ENCODE measurements around the gene TEX26.
A peak's percentile ranks its signal among the peaks of the same experiment; 100 is the strongest.

The TEX26 gene

GRCh38 chr13:30976025-30976424, 43.6 kb downstream of the TEX26 start:
- no peak for DNase-seq (ENCODE audit: low spot score)

GRCh38 chr13:30978981-30979956, 46.8 kb downstream of the TEX26 start:
- DNase-seq (ENCODE audit: low spot score), result peak; percentile 82

DNA sequence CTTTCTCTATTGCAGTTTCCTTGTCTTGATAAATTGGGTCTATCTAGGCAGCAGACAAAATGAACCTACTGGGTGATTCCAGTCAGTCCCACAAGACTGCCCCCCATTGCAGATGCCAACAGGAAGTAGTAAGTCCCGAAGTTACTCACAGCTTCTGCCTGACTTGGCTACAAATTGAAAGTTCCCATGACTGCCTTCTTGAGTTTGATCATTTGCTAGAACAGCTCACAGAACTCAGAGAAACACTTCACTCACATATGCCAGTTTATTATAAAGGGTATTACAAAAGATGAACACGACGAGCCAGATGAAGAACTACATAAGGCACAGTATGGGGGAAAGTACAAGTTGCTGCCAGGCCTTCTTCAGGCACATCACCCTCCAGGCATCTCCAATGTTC, 50.0 kb downstream of the TEX26 start:
- DNase-seq (ENCODE audit: low spot score), result no peak

- no peak for DNase-seq (ENCODE audit: low spot score)
Measured at GRCh38 chr13:30982906-30983305, 50.5 kb downstream of the TEX26 start.

- no peak for DNase-seq (ENCODE audit: low spot score)
Measured at GRCh38 chr13:30983431-30983830, 51.0 kb downstream of the TEX26 start.

GRCh38 chr13:30984620-30985019, 52.2 kb downstream of the TEX26 start:
- no peak for DNase-seq (ENCODE audit: low spot score)

- no peak for DNase-seq (ENCODE audit: low spot score)
Measured at GRCh38 chr13:30985637-30986205, 53.3 kb downstream of the TEX26 start.

DNA sequence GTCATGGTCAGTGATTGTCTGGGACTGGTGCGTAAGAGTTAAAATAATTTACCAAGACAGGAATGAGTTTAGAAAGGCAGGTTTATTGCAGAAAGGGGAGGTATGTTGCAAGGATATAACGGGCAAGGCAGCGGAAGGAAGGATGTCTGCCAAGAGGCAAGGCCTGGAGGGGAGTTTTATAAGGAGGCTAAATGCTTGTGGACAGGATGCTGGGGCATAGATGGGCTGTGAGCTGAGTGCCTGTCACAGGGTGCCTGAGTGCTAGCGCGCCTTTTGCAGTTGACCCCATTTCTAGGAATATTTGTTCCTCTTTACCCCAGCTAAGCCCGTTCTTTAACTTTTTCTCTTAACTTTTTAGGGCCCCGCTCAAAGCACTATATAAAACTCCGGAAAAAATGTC, 58.7 kb downstream of the TEX26 start:
- no peak for DNase-seq (ENCODE audit: low spot score)

- DNase-seq (ENCODE audit: low spot score), result no peak
Measured at GRCh38 chr13:30991922-30992321, 59.5 kb downstream of the TEX26 start.

- DNase-seq (ENCODE audit: low spot score), result no peak
Measured at GRCh38 chr13:30995331-30995730, 62.9 kb downstream of the TEX26 start.

DNA sequence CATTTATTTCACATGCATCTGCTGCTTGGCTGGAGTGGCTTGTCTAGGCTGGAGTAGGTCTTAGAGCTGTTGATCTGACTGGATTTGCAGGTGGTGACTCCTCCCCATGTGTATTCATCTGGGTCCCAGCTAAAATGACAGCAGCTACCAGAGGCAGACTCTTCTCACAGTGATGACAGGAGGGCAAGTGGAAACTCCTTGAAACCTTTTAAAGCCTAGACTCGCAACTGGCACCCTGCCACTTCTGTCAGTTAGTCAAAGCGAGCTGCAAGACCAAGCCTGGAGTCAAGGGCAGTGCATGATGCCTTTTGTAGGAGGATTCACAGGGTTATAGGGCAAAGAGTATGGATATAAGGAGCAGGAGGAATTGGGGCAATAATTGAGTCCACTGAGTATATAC, 65.2 kb downstream of the TEX26 start:
- no peak for DNase-seq (ENCODE audit: low spot score)

- DNase-seq (ENCODE audit: low spot score), result no peak
Measured at GRCh38 chr13:30998136-30999088, 66.0 kb downstream of the TEX26 start.

- DNase-seq (ENCODE audit: low spot score), result no peak
Measured at GRCh38 chr13:31000889-31001288, 68.4 kb downstream of the TEX26 start.

DNA sequence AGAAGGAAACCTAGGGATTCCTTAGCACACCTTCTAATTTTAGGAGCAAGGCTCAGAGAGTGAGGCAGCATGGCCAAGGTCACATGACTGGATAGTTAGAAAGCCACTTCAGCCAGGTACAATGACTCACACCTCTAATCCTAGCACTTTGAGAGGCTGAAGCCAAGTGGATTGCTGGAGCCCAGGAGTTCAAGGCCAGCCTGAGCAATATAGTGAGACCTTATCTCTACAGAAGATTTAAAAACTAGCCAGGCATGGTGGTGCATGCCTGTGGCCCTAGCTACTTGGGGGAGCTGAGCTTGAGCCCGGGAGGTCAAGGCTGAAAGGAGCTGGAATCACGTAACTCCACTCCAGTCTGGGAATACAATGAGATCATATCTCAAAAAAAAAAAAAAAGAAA, 69.2 kb downstream of the TEX26 start:
- no peak for DNase-seq (ENCODE audit: low spot score)

GRCh38 chr13:31005066-31005465, 72.6 kb downstream of the TEX26 start:
- DNase-seq (ENCODE audit: low spot score), result no peak

- no peak for DNase-seq (ENCODE audit: low spot score)
Measured at GRCh38 chr13:31007417-31007816, 75.0 kb downstream of the TEX26 start.

DNA sequence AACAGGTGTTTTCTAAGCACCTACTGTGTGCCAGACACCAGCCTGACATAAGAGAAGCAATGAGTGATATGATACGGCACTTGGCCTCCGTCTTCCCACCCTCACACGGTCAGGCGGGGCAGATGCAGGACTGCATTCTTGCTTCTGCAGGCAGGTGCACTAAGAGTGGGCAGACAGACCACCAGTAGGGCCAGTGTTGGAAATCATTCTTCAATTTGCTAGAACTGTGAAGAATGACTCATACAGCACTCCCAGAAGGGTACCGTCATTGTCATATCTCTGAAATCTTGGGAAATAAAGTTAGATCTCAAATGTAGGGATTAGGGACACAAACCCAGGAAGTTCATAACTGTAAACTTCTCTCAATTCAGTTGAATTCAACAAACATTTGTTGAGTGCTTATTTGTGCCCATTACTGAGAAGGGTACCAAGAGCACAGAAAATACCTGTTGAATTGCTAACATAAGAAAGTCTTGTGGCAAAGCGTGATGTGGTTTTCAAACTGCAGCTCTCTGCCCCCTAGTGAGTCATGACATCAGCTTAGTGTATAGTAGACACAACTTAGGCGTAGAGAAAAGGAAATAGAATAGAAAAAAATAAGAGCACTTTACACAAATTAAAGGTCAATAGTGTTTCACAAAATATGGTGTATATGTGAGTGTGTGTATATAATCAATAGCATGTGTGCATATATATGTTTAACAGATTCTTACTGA, 76.1 kb downstream of the TEX26 start:
- no peak for DNase-seq (ENCODE audit: low spot score)

DNA sequence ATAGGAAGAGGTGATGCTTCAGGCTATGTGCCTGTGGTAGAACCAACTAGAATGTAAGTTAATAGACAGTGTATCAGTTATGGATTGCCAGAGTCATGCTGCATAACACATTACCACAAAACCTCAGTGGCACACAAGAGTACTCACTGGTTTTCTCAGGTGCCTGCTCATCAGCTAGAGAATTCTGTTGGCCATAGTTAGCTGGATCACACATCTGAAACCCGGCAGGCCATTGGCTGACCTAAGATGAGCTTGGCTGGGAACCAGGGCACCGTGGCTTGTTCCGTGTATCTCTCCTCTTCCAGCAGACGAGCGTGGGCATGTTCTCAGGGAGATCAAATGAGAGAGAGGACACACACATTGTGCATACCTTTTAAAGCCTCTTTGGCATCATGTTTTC, 76.7 kb downstream of the TEX26 start:
- DNase-seq (ENCODE audit: low spot score), result no peak

GRCh38 chr13:31010296-31010695, 77.8 kb downstream of the TEX26 start:
- DNase-seq (ENCODE audit: low spot score), result no peak

DNA sequence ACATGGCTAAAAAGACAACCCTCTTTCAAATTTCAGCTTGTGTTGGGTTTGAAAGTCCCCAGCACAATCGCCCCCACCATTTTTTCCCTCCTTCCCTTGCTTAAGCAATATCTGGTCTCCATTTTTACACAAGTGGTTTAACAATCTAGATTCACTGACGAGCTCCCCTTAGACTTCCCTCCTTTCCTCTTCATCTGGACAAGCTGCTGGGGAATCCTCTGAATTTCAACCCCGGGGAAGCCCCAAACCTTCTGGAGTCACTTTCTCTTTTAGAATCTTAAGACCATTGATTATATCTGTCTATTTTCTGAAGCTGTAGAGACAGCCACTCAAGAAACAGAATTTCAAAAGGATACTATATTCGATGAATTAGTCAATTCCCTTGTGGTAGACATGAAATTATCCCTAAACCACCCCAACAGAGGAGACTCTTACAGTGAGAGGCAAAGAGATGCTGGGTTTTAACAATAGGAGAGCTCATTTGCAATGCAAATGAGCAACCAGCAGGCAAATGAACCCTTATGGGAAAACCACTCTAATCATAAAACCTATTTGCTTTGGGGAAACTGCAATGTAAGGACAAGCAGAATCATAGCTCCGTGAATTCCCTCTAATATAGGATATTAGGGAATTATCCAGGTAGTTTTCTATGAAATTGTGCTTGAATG, 78.9 kb downstream of the TEX26 start:
- no peak for DNase-seq (ENCODE audit: low spot score)

All from ecto neural progenitor cell (in vitro differentiated cells).